K562 (cell line): ENCODE data around the gene DOK4. TPM values are rescaled to one million over a fixed set of nuclear protein-coding genes. Genes with fewer than 3 reads are reported as not detected.

Experiments
- BCLAF1 ChIP-seq, 2 experiments: fragments of 450-650 bp in 1 of 2; IDR thresholded peaks; 2 replicates each; pipeline ENCODE4 v1.6.1; 2011 to 2017; ENCODE audit warnings: low read depth in 2 of 2, antibody characterized with exemption in 1 of 2, borderline replicate concordance in 1 of 2, low read length in 1 of 2, mild to moderate bottlenecking in 1 of 2, mixed read lengths in 1 of 2; ENCODE audit not compliant: control insufficient read depth in 1 of 2
- CTCF ChIP-seq, 3 experiments: IDR thresholded peaks in 2 of 3; conservative IDR thresholded peaks in 1 of 3; 2 replicates each; pipeline ENCODE4 v1.5.1; 2011 to 2012; ENCODE audit warnings: low read length in 3 of 3, mild to moderate bottlenecking in 3 of 3, control low read depth in 2 of 3, improper control_type of control experiment in 1 of 3, inconsistent platforms in 1 of 3, low read depth in 1 of 3, mixed read lengths in 1 of 3, moderate library complexity in 1 of 3; ENCODE audit not compliant: insufficient read depth in 2 of 3
- FOXK1 ChIP-seq: sonication (generic); formaldehyde crosslinking; IDR thresholded peaks from 2 replicates; pipeline ENCODE4 v1.8.0; 2022; ENCODE audit warnings: missing genetic modification reagents, mild to moderate bottlenecking, borderline replicate concordance
- GABPB1 ChIP-seq: sonication (generic); formaldehyde crosslinking; IDR thresholded peaks from 2 replicates; pipeline ENCODE4 v1.8.0; 2022; ENCODE audit warnings: mild to moderate bottlenecking, missing genetic modification reagents
- HMGN3 ChIP-seq: IDR thresholded peaks from 2 replicates; pipeline ENCODE4 v1.6.1; 2011; ENCODE audit warnings: borderline replicate concordance, low read depth, mild to moderate bottlenecking, mixed read lengths, low read length; ENCODE audit not compliant: insufficient read length; ENCODE audit errors: extremely low read depth
- KDM2B ChIP-seq: fragments of 250-450 bp; sonication (Bioruptor Pico); IDR thresholded peaks from 2 replicates; pipeline ENCODE4 v1.8.0; 2021; ENCODE audit warnings: mild to moderate bottlenecking, moderate library complexity
- LCOR ChIP-seq: sonication (generic); formaldehyde crosslinking; IDR thresholded peaks from 2 replicates; pipeline ENCODE4 v1.8.0; 2022; ENCODE audit warnings: mild to moderate bottlenecking, missing genetic modification reagents
- PTBP1 ChIP-seq: fragments of 200-400 bp; formaldehyde crosslinking; IDR thresholded peaks from 2 replicates; pipeline ENCODE4 v1.6.1; 2017; ENCODE audit warnings: low read depth, low read length
- SREBF1 ChIP-seq: fragments of 150-350 bp; IDR thresholded peaks from 2 replicates; pipeline ENCODE4 v1.6.1; 2014; ENCODE audit warnings: antibody characterized with exemption, low read depth, low read length, borderline replicate concordance
- TGIF2 ChIP-seq: sonication (generic); formaldehyde crosslinking; IDR thresholded peaks from 2 replicates; pipeline ENCODE4 v1.8.1; 2022; ENCODE audit warnings: mild to moderate bottlenecking, missing genetic modification reagents, moderate library complexity
- ZNF644 ChIP-seq: fragments of 200-800 bp; sonication (Bioruptor generic); IDR thresholded peaks from 2 replicates; pipeline ENCODE4 v1.6.1; 2016; ENCODE audit warnings: low read depth, missing genetic modification characterization, missing compliant biosample characterization
- polyA plus RNA-seq, 8 experiments: library from polyadenylated mRNA; depleted of rRNA in 4 of 8; stranded (reverse) in 5 of 8; unstranded in 3 of 8; fragments of >200 nt; fragmentation: Nextera tagmentation in 2 of 8; fragmentation: Illumina TruSeq in 1 of 8; extraction: Ambion mirVana in 2 of 8; extraction: Trizol in 1 of 8; gene quantifications; 2 replicates each; pipeline versions ENCODE4 v1.2.1 to v1.2.3, GENCODE V29; 2011 to 2014; ENCODE audit warnings: inconsistent platforms in 1 of 8, missing spikeins in 1 of 8
- total RNA-seq, 7 experiments: library from RNA; depleted of rRNA in 6 of 7; stranded (reverse); fragments of >200 nt in 6 of 7; fragmentation: Illumina TruSeq in 2 of 7; extraction: Trizol in 2 of 7; gene quantifications; 2 replicates each; pipeline versions ENCODE4 v1.2.1 to v1.2.3, GENCODE V29; 2011 to 2021; ENCODE audit warnings: low replicate concordance in 1 of 7
- TF ChIP-seq, protein P1 (sequence below): fragments of 250-450 bp; sonication (Bioruptor Pico); IDR thresholded peaks from 2 replicates; pipeline ENCODE4 v1.5.0; 2021
- TF ChIP-seq, protein P2 (sequence below): fragments of 250-450 bp; sonication (Bioruptor Pico); IDR thresholded peaks from 2 replicates; pipeline ENCODE4 v1.8.0; 2022; ENCODE audit warnings: inconsistent platforms
- TF ChIP-seq, protein P3 (sequence below): fragments of 150-350 bp; IDR thresholded peaks from 2 replicates; pipeline ENCODE4 v1.6.1; 2014; ENCODE audit warnings: low read depth, mild to moderate bottlenecking, low read length, borderline replicate concordance

Gene DOK4
- total and polyA plus RNA-seq, 9 of the 15 experiments (the other 6 are each of a cell fraction or from before 2014, with no cell fraction given): 0.10 to 14.4 (median 8.3) TPM

- TF ChIP-seq CTCF (IDR thresholded peaks at IDR 0.05 in 2 of 3, conservative IDR thresholded peaks at IDR 0.05 in 1 of 3; ENCODE audit: insufficient read depth in 2 of 3, low read depth in 1 of 3, low read length in 3 of 3) (peak in 1 of 3 experiments; percentile 38; a peak in 2 of 6 replicates), PTBP1 (no peak), TGIF2 (CRISPR knock-in tag) (no peak), BCLAF1 (IDR thresholded peaks at IDR 0.05; ENCODE audit: borderline replicate concordance in 1 of 2, control insufficient read depth in 1 of 2, low read depth in 2 of 2, low read length in 1 of 2) (no peak), HMGN3 (peak; percentile 54), SREBF1 (no peak), KDM2B (CRISPR knock-in tag) (no peak), FOXK1 (CRISPR knock-in tag) (no peak), ZNF644 (tag) (no peak), GABPB1 (CRISPR knock-in tag) (peak; percentile 96), LCOR (peak; percentile 87)
- TF ChIP-seq, protein P1, sequence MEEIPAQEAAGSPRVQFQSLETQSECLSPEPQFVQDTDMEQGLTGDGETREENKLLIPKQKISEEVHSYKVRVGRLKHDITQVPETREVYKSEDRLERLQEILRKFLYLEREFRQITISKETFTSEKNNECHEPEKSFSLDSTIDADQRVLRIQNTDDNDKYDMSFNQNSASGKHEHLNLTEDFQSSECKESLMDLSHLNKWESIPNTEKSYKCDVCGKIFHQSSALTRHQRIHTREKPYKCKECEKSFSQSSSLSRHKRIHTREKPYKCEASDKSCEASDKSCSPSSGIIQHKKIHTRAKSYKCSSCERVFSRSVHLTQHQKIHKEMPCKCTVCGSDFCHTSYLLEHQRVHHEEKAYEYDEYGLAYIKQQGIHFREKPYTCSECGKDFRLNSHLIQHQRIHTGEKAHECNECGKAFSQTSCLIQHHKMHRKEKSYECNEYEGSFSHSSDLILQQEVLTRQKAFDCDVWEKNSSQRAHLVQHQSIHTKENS (CRISPR knock-in tag): no peak
- TF ChIP-seq, protein P2, sequence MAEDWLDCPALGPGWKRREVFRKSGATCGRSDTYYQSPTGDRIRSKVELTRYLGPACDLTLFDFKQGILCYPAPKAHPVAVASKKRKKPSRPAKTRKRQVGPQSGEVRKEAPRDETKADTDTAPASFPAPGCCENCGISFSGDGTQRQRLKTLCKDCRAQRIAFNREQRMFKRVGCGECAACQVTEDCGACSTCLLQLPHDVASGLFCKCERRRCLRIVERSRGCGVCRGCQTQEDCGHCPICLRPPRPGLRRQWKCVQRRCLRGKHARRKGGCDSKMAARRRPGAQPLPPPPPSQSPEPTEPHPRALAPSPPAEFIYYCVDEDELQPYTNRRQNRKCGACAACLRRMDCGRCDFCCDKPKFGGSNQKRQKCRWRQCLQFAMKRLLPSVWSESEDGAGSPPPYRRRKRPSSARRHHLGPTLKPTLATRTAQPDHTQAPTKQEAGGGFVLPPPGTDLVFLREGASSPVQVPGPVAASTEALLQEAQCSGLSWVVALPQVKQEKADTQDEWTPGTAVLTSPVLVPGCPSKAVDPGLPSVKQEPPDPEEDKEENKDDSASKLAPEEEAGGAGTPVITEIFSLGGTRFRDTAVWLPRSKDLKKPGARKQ (CRISPR knock-in tag): no peak
- TF ChIP-seq, protein P3, sequence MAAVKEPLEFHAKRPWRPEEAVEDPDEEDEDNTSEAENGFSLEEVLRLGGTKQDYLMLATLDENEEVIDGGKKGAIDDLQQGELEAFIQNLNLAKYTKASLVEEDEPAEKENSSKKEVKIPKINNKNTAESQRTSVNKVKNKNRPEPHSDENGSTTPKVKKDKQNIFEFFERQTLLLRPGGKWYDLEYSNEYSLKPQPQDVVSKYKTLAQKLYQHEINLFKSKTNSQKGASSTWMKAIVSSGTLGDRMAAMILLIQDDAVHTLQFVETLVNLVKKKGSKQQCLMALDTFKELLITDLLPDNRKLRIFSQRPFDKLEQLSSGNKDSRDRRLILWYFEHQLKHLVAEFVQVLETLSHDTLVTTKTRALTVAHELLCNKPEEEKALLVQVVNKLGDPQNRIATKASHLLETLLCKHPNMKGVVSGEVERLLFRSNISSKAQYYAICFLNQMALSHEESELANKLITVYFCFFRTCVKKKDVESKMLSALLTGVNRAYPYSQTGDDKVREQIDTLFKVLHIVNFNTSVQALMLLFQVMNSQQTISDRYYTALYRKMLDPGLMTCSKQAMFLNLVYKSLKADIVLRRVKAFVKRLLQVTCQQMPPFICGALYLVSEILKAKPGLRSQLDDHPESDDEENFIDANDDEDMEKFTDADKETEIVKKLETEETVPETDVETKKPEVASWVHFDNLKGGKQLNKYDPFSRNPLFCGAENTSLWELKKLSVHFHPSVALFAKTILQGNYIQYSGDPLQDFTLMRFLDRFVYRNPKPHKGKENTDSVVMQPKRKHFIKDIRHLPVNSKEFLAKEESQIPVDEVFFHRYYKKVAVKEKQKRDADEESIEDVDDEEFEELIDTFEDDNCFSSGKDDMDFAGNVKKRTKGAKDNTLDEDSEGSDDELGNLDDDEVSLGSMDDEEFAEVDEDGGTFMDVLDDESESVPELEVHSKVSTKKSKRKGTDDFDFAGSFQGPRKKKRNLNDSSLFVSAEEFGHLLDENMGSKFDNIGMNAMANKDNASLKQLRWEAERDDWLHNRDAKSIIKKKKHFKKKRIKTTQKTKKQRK: no peak
Measured at GRCh38 chr16:57447186-57447962, 38.9 kb downstream of the DOK4 start, which contains the start of the genes CIAPIN1 and COQ9 (continued).
